D341Med (cell line): ENCODE measurements around the gene CD72.

Experiments used
- DNase-seq: peaks from one replicate; pipeline ENCODE4 v3.0.0; 2012; ENCODE audit warnings: low spot score

The CD72 gene, protein sequence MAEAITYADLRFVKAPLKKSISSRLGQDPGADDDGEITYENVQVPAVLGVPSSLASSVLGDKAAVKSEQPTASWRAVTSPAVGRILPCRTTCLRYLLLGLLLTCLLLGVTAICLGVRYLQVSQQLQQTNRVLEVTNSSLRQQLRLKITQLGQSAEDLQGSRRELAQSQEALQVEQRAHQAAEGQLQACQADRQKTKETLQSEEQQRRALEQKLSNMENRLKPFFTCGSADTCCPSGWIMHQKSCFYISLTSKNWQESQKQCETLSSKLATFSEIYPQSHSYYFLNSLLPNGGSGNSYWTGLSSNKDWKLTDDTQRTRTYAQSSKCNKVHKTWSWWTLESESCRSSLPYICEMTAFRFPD

GRCh38 chr9:35618325-35618727 lies at the start of gene CD72:
Gene CD72, minus strand, starts transcription at chr9:35618413. Its CDS starts 110 bp downstream, at chr9:35618303.
- DNase-seq, result no peak

GRCh38 chr9:35667939-35668338 lies 49.7 kb upstream of the CD72 start:
- DNase-seq, result no peak

DNA sequence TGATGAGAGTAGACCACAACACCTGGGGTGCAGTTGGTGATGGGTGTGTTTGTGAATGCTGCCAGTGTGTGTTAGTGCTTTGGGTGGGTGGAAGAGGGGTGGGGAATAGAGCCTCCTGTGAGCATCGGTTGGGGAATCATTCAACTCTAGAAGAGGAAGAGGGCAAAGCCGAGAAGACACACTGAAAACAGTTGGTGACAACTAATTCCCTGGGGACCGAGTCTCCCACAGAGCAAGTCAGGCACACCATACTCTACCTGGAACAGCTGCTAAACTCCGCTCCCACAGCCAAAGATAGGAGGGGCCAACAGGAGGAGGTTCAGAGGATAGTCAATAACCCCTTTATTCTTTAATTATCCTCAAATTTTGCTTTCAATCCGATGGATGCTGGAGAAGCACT lies 48.3 kb upstream of the CD72 start:
- DNase-seq, result no peak

GRCh38 chr9:35666045-35666444 lies 47.8 kb upstream of the CD72 start:
- no peak for DNase-seq

GRCh38 chr9:35665471-35665818 lies 47.2 kb upstream of the CD72 start:
- no peak for DNase-seq

DNA sequence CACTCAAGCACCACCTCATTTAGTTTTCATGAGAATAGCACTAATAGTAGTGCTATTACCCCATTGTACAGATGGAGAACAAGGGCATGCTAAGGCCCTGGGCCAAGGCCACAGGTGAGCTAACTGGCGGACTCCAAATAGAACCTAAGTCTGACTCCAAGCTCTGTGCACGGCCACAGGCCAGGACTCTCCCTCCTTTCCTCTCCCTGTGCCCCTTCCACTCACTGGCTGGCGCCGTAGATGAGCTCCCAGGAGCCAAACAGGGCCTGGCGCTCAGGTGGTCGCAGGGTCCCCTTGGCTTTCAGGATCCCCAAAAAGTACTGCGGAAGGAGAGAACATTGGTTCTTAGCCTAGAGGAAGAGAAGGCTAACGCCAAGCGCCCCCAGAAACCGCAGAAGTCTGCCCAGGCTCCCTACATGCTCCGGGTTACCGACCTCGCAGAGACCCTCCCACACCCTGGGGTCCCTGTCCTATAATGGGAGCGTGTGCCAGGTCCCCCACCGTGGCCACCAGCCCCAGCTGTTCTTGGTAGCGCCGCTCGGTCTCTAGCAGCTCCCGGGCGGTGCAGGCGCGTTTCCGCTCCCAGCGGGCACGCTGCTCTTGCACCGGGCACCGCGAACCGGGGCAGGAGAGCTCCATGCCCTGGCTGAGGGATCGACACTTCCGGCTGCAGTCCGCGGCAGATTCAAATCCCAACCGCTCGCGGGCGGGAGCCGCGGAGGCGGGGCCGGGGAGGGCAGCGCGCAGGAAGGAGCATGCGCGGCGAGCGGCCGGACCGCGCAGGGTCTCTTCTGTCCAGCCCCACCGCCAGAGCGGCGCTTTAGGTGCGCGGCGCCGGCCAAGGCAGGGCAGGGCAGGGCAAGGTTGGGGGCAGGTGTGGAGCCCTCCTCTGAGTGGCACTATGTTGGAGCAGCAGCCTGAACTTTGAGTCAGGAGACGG lies 46.6 kb upstream of the CD72 start, which contains the start of gene ARHGEF39:
Gene ARHGEF39 (minus strand): TSS at position 665 of the 940 bp plus-strand sequence. CDS start 26 bp downstream, at position 639.
- peak; percentile 96 for DNase-seq

DNA sequence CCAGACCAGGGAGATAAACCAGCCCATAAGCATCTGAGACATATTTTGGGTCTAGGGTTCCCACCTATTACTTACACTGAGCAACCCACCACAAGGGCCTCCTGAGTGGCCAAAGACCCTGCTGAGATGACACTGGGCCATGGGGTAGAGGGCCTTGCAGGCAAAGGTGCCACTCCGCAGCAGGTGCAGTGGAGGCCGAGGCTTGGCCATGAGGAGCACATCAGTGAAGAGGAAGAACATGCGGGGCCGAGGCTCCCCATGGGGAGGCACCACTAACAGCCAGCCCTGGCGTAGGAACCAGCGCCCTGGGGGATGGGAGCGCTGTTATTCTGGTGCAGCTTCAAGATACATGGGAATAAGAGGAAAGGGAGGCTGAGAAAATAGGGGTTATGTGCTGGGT lies 44.2 kb upstream of the CD72 start:
- no peak for DNase-seq

GRCh38 chr9:35661756-35662350 lies 43.6 kb upstream of the CD72 start:
- DNase-seq, result no peak

GRCh38 chr9:35660966-35661415 lies 42.8 kb upstream of the CD72 start:
- DNase-seq, result no peak

DNA sequence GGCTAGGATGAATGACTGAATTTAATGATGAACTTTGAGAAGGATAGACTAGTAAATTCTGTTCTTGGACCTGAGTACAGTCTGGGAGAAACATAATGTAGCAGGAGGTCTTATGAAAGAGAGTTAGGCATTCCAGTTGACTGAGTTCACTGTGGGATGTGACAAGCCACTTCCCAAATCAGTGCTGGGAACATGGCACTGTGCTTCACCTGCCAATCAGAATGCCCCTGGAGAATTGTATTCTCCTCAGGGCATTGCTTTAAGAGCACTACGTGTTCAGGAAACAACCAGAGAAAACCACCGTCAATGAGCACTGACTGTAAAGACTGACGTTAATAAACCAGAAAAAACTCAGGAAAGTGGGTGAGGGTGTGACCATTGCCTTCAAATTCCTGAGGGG lies 41.1 kb upstream of the CD72 start:
- DNase-seq, result no peak

- DNase-seq, result no peak
Observed at GRCh38 chr9:35658968-35659220, 40.7 kb upstream of the CD72 start.

GRCh38 chr9:35658137-35658967 lies 40.1 kb upstream of the CD72 start, which contains the start of gene CCDC107:
Gene CCDC107, plus strand, starts transcription at chr9:35658292. Its CDS starts 88 bp downstream, at chr9:35658380.
- DNase-seq, result peak; percentile 99

- DNase-seq, result peak; percentile 90
Observed at GRCh38 chr9:35657546-35658136, 39.4 kb upstream of the CD72 start, which contains the start of gene RMRP. Gene RMRP, minus strand, starts transcription at chr9:35658019.

DNA sequence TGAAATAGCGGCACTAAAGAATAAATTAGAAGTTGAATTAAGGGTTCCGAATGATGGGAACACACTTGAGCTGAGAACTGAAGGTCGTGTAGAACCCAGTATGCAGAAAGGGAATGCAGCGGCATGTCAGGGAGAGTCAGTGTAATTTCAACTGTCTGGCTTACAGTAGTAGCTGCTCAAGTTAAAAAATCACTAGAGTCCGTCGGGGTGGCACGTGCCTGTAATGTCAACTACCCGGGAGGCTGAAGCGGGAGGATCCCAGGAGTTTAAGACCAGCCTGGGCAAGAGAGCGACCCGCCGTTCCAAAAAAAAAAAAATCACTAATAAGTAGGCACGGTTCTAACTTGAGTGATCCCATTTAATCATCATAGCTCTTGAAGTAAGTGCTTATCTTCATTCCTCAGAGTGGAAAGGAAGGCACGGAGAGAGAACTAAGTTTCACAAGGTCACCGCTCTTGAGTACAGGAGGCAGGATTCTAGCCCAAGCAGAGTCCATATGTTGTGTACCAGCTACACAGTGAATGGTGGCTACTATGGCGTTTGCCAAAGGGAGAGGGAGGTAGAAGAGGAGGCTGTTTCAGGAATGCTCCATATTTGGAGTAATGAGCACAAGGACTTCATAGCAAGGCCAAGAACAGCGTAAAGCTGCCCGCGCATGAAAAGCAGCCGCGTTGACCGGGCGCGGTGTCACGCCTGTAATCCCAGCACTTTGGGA lies 38.8 kb upstream of the CD72 start:
- DNase-seq, result peak; percentile 53

DNA sequence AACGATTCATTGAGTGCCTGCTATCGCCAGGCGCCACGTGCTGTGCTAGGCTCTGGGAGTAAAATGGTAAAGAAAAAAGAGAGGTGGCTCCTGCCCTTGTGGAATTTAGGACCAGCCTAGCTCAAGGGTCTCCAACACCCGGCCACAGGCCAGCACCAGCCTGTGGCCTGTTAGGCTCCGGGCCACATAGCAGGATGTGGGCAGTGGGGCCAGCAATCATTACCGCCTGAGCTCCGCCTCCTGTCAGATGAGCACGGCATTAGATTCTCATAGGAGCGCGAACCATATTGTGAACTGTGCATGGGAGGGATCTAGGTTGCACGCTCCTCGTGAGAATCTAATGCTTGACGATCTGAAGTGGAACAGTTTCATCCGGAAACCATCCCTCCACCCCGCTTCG lies 38.1 kb upstream of the CD72 start:
- no peak for DNase-seq

DNA sequence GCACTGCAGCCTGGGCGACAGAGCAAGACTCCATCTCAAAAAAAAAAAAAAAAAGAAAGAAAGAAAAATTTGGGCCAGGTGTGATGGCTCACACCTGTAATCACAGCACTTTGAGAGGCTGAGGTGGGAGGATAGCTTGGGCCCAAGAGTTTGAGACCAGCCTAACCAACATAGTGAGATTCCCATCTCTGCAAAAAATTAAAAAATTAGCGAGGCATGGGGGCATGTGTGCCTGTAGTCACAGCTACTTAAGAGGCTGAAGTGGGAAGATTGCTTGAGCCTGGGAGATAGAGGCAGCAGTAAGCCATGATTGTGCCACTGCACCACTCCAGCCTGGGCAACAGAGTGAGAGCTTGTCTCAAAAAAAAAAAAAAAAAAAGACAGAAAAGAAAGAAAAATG lies 35.4 kb upstream of the CD72 start:
- DNase-seq, result no peak

GRCh38 chr9:35652829-35653209 lies 34.6 kb upstream of the CD72 start:
- no peak for DNase-seq

DNA sequence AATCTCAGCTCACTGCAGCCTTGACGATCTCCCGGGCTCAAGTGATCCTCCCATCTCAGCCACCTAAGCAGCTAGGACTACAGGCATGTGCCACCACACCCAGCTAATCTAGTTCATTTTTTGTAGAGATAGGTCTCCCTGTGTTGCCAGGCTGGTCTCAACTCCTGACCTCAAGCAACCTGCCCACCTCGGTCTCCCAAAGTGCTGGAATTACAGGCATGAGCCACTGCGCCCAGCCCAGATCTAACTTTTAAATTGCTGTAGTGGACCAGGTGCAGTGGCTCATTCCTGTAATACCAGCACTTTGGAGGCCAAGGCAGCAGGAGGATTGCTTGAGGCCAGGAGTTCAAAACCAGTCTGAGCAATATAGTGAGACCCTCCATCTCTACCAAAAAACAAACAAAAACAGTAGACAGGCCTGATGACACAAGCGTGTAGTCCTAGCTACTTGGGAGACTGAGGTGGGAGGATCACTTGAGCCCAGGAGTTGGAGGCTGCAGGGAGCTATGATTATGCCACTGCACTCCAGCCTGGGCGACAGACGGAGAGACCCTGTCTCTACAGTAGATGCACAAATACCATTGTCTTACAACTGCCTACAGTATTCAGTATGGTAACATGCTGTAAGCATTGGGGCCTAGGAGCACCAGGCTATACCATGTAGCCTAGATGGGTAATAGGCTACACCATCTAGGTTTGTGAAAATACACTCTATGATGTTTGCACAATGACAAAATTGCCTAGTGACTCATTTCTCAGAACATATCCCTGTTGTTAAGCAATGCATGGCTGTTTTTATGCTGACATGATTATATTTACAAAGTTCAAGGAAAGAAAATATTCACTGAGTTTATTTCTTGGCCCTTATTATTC lies 34.0 kb upstream of the CD72 start:
- DNase-seq, result no peak

DNA sequence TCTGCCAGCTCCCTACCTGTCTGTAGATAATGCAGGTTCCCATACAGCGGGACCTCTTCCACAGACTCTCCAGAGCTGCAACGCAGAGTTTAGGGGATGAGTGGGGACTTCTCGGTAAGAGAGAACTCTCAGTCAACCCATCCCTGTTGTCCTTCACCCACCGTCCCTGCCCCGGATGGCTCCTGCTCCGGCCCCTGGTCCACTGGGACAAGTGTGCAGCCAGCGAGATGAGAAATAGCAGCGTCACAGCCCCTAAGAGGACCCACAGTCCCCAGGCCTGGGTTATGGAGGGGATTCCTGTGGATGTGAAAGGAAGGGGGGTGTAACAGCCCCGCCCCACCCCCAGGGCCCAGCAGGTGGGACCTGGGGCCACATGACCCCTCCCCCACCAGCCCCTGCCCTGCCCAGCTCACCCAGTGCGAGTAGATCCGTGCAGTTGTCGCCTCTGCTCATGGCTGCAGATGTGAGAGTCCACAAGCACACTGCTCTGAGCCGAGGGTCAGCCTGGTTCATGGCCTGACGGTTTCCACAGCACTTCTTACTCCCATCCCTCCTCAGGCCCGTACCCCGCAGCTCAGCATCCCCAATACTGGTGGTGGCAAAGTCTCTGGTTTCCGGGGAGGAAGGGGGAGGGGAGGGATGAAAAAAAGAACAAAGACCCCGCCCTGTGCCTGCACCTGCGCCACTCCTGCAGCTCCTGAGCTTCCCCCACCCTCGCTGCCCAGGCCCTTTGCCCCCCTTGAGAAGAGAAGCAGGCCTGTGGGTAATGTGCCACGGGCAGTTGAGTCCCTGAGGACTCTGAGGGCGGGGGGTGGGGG lies 32.3 kb upstream of the CD72 start, which contains the start of gene SIT1:
Gene SIT1 (minus strand): TSS at position 591 of the 818 bp plus-strand sequence. CDS start 78 bp downstream, at position 513.
- no peak for DNase-seq
